T47D (cell line): ENCODE measurements around the gene COL9A3.

Experiments
- DNase-seq, 2 experiments: peaks; one replicate each; pipeline versions ENCODE4 v3.0.0 to v3.0.0-alpha.2; 2011 to 2012; ENCODE audit warnings: low read depth in 1 of 2, low spot score in 1 of 2
- JUND ChIP-seq: IDR thresholded peaks from 2 replicates; pipeline ENCODE4 v1.6.1; 2012; ENCODE audit warnings: low read depth
- in situ Hi-C: cut with HindIII; loops from 2 replicates; pipeline ENCODE4 v1.10.0; 2016; ENCODE audit warnings: low sequenced_read_pairs, low pct_unique_long_range_greater_than_20kb

COL9A3 gene

GRCh38 chr20:62876902-62877816 lies 60.3 kb downstream of the COL9A3 start:
- no peak for TF ChIP-seq JUND
- no peak for DNase-seq
- in situ Hi-C loops: no loop called here

- no peak for DNase-seq
- in situ Hi-C loops: no loop called here
- TF ChIP-seq JUND: no peak
Measured at GRCh38 chr20:62878244-62879038, 61.6 kb downstream of the COL9A3 start.

- in situ Hi-C loops: no loop called here
- no peak for TF ChIP-seq JUND
- no peak for DNase-seq
Measured at GRCh38 chr20:62879275-62880146, 62.7 kb downstream of the COL9A3 start.

GRCh38 chr20:62880147-62880934 lies 63.5 kb downstream of the COL9A3 start:
- DNase-seq: no peak
- TF ChIP-seq JUND: no peak
- in situ Hi-C loops: no loop called here

- in situ Hi-C loops: no loop called here
- no peak for DNase-seq
- TF ChIP-seq JUND: no peak
Measured at GRCh38 chr20:62880935-62881661, 64.2 kb downstream of the COL9A3 start.

- no peak for TF ChIP-seq JUND
- DNase-seq: no peak
- in situ Hi-C loops: no loop called here
Measured at GRCh38 chr20:62881662-62882395, 65.0 kb downstream of the COL9A3 start.

- DNase-seq: no peak
- in situ Hi-C loops: no loop called here
- no peak for TF ChIP-seq JUND
Measured at GRCh38 chr20:62882426-62882825, 65.6 kb downstream of the COL9A3 start.

GRCh38 chr20:62884556-62884955 lies 67.7 kb downstream of the COL9A3 start:
- in situ Hi-C loops: no loop called here
- no peak for DNase-seq
- TF ChIP-seq JUND: no peak

- in situ Hi-C loops: no loop called here
- no peak for TF ChIP-seq JUND
- no peak for DNase-seq
Measured at GRCh38 chr20:62885046-62885895, 68.4 kb downstream of the COL9A3 start.
